Neuron (in vitro differentiated cells): ENCODE measurements around the gene HMCN2.

Source experiments
- H2AFZ ChIP-seq: one replicate; pipeline ENCODE4 v1.6.1; 2013; ENCODE audit warnings: low read depth, mild to moderate bottlenecking, inconsistent platforms, low read length, moderate library complexity
- H3K27me3 ChIP-seq: one replicate; pipeline ENCODE4 v1.6.1; 2013; ENCODE audit warnings: low read length; ENCODE audit not compliant: insufficient read depth
- H3K36me3 ChIP-seq: one replicate; pipeline ENCODE4 v1.6.1; 2013; ENCODE audit warnings: low read length; ENCODE audit not compliant: insufficient read depth
- H3K4me1 ChIP-seq: one replicate; pipeline ENCODE4 v1.6.1; 2013; ENCODE audit warnings: low read length; ENCODE audit not compliant: insufficient read depth
- H3K4me3 ChIP-seq: 2 replicates; pipeline ENCODE4 v1.5.1; 2013; ENCODE audit warnings: mild to moderate bottlenecking, low read length, moderate library complexity
- H3K9me3 ChIP-seq: one replicate; pipeline ENCODE4 v1.6.1; 2013; ENCODE audit warnings: low read length

HMCN2 gene

DNA sequence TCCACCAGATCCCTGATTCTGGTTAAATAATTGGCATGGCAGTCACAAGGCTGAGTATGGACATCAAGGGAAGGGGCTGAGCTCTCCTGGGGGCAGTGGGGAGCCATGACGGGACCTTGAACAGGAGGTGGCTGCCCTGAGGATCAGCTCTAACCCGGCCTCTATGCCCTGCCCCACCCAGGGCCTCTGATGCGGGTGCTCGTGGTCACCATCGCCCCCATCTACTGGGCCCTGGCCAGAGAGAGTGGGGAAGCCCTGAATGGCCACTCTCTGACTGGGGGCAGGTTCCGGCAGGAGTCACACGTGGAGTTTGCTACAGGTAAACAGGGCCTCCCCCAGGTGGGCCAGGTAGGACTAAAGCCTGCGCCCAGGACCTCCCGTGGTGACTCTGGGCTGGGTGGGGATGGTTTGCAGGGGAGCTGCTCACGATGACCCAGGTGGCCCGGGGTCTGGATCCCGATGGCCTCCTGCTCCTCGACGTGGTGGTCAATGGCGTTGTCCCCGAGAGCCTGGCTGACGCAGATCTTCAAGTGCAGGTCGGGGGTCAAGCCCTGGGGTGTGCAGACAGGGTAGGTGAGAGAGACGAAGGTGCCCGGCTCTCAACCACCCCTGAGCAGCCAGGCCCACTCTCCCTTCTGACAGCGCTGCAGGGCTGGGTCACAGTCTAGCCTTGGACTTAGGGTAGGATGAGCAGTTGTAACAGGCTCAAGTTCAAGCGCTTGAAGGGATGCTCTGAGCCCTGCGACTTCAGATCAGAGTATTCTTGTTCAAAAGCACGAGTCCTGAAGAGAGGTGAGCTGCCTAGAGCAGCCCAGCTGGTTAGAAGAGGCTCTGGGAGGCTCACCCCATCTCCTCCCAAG is 159.3 kb downstream of the HMCN2 start:
- Histone ChIP-seq H3K4me3 (no peak overlapping the region), H3K27me3 (peaks cover 40% of the 10 kb centered on the region), H3K36me3 (no peaks in the 10 kb centered on the region), H3K4me1 (no peaks in the 10 kb centered on the region), H2AFZ (no peak overlapping the region), H3K9me3 (no peaks in the 10 kb centered on the region)

DNA sequence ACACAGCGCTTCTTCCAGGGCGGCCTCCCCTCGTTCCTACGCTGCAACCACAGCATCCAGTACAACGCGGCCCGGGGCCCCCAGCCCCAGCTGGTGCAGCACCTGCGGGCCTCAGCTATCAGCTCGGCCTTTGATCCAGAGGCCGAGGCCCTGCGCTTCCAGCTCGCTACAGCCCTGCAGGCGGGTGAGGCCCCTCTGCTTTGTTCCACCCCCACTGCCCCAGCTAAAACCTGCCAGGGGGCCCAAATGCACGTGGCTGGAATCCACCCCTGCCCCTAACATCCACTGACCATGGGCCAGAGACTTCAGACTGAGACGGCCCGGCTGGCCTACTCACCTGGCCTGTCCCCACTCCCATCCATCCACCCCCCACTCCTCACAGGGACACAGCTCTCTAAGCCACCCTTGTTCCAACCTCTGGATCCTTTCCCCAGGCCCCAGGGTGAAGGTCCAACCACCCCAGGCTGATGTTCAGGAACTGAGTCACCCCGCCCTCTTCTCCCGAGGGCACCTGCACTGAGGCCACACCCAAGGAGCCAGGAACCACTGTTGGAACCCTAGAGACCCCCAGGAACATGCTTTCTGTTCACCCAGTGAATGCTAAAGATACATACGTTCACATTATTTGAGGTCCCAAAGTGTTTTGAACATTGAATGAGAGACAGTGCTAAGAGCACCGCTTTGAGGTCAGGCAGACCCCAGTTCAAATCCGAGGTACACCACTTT is 160.3 kb downstream of the HMCN2 start:
- Histone ChIP-seq H3K36me3 (no peaks in the 10 kb centered on the region), H3K4me1 (no peaks in the 10 kb centered on the region), H2AFZ (no peak overlapping the region), H3K9me3 (no peaks in the 10 kb centered on the region), H3K4me3 (no peak overlapping the region), H3K27me3 (peaks cover 46% of the 10 kb centered on the region)

DNA sequence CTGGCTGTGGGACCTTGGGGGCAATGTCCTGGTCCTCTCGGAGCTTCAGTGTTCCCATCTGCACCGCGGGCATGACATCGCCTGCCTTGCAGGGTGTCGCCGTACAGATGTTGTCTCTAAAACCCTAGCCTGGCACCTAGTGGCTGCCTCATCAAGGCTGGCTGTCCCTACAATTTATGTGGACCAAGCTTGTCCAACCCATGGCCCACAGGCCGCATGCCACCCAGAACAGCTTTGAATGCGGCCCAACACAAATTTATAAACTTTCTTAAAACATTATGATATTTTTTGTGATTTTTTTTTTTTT is 160.9 kb downstream of the HMCN2 start:
- Histone ChIP-seq H3K4me1 (no peaks in the 10 kb centered on the region), H3K4me3 (no peak overlapping the region), H2AFZ (no peak overlapping the region), H3K36me3 (no peaks in the 10 kb centered on the region), H3K27me3 (peaks cover 43% of the 10 kb centered on the region), H3K9me3 (no peaks in the 10 kb centered on the region)

DNA sequence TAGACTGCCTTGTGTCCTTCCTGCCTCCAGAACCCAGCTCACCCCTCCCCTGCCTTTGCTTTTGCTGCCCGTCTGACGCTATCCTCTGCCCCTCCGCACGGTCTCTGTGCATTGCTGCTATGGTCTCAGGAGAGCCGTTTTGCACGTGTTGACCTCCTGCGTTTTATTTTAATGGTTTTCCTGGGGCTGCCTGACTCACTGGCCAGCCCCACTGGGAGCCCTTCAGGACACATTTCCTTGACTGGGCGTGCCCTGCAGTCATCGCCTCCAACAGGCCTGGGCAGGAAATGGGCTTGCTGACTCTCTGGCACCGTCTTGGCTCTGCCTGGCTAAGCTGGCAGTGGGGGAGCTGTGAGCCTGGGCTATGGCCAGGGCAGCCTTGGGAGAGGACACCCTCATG is 161.3 kb downstream of the HMCN2 start:
- Histone ChIP-seq H3K4me3 (no peak overlapping the region), H3K27me3 (peaks cover 43% of the 10 kb centered on the region)

DNA sequence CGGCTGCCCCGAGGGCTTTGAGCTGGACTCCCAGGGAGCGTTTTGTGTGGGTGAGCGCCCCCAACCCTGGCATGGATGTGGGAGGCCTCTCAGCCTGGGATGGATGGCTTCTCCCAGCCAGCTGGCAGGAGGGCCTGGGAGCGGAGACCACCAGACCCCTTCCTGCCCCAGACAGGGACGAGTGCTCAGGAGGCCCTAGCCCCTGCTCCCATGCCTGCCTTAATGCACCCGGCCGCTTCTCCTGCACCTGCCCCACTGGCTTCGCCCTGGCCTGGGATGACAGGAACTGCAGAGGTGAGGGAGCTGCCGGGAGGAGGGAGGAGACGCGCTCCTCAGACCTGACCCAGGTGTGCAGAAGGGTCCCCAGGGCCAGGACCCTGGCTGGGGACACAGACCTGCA is 161.8 kb downstream of the HMCN2 start:
- Histone ChIP-seq H3K36me3 (no peaks in the 10 kb centered on the region), H3K9me3 (no peaks in the 10 kb centered on the region), H3K4me1 (no peaks in the 10 kb centered on the region), H3K4me3 (no peak overlapping the region), H2AFZ (no peak overlapping the region), H3K27me3 (peaks cover 43% of the 10 kb centered on the region)

More for the DNA sequence above, 161.3 kb downstream of the HMCN2 start:
- Histone ChIP-seq H2AFZ (no peak overlapping the region), H3K9me3 (no peaks in the 10 kb centered on the region), H3K36me3 (no peaks in the 10 kb centered on the region), H3K4me1 (no peaks in the 10 kb centered on the region)

DNA sequence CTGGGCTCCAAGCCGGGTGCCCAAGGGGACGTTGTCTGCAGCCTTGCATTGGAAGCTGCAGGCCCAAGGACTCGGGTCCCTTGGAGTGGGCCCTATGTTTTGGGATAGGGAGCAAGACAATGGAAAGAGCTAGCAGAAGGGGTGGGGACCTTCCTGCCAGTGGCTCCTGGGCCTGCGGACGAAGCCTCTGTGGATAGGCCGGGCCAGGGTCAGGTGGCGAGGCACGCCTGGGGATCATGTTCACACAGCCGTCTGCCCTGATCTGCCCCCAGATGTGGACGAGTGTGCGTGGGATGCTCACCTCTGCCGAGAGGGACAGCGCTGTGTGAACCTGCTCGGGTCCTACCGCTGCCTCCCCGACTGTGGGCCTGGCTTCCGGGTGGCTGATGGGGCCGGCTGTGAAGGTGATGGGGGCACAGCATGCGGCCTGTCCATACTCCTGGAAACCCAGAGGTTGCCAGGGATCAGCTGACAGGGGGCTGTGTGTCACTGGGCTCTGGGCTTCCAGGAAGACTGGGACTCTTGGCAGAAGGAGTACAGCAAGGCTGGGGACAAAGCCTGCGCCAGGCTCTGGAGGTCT is 162.6 kb downstream of the HMCN2 start:
- no peaks in the 10 kb centered on the region for H3K36me3 ChIP-seq
- H3K4me3 ChIP-seq, result no peak overlapping the region
- H3K9me3 ChIP-seq, result no peaks in the 10 kb centered on the region
- H3K4me1 ChIP-seq, result no peaks in the 10 kb centered on the region
- peaks cover 45% of the 10 kb centered on the region for H3K27me3 ChIP-seq
- no peak overlapping the region for H2AFZ ChIP-seq

DNA sequence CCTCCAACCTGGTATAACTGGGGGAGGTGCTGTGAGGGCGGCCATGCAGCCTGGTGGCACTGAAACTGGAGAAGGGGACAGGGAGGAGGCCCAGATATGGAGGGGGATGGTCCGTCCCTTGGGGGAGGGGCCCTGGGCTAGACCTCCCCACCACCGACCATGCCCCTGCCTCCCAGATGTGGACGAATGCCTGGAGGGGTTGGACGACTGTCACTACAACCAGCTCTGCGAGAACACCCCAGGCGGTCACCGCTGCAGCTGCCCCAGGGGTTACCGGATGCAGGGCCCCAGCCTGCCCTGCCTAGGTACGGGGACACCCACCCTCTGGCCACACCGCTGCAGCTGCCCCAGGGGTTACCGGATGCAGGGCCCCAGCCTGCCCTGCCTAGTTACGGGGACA is 163.8 kb downstream of the HMCN2 start:
- Histone ChIP-seq H3K27me3 (peaks cover 53% of the 10 kb centered on the region), H3K4me1 (peaks cover 2% of the 10 kb centered on the region), H3K4me3 (no peak overlapping the region), H2AFZ (no peak overlapping the region), H3K9me3 (no peaks in the 10 kb centered on the region), H3K36me3 (no peaks in the 10 kb centered on the region)

DNA sequence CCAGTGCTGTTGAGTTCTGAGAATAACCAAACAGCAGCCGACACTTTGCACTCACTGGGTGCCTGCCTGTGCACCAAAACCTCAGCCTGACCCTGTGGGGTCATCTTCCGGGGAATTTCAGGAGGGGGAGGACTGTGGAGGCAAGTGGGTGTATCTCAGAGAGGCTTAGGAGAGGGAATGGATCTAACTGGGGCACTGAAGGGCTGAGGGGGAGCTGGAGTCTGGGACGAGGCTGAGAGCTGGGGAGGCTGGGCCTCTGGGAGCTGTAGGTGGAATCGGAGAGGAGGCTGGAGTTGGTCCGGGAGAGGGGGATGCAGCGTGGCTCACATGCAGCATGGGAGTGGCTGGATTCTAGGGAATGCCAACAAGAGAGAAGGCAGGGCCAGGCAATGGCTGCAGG is 164.3 kb downstream of the HMCN2 start:
- peaks cover 56% of the 10 kb centered on the region for H3K27me3 ChIP-seq
- no peak overlapping the region for H2AFZ ChIP-seq
- H3K4me3 ChIP-seq, result no peak overlapping the region
- H3K36me3 ChIP-seq, result no peaks in the 10 kb centered on the region
- no peaks in the 10 kb centered on the region for H3K9me3 ChIP-seq
- peaks cover 2% of the 10 kb centered on the region for H3K4me1 ChIP-seq

DNA sequence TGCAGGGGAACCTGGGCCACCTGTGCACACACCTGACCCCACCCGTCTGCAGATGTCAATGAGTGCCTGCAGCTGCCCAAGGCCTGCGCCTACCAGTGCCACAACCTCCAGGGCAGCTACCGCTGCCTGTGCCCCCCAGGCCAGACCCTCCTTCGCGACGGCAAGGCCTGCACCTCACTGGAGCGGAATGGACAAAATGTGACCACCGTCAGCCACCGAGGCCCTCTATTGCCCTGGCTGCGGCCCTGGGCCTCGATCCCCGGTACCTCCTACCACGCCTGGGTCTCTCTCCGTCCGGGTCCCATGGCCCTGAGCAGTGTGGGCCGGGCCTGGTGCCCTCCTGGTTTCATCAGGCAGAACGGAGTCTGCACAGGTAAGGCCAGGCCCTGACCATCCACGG is 164.7 kb downstream of the HMCN2 start:
- H2AFZ ChIP-seq, result no peak overlapping the region
- peaks cover 57% of the 10 kb centered on the region for H3K27me3 ChIP-seq
- H3K4me1 ChIP-seq, result peaks cover 2% of the 10 kb centered on the region
- H3K4me3 ChIP-seq, result no peak overlapping the region
- H3K36me3 ChIP-seq, result no peaks in the 10 kb centered on the region
- H3K9me3 ChIP-seq, result no peaks in the 10 kb centered on the region

DNA sequence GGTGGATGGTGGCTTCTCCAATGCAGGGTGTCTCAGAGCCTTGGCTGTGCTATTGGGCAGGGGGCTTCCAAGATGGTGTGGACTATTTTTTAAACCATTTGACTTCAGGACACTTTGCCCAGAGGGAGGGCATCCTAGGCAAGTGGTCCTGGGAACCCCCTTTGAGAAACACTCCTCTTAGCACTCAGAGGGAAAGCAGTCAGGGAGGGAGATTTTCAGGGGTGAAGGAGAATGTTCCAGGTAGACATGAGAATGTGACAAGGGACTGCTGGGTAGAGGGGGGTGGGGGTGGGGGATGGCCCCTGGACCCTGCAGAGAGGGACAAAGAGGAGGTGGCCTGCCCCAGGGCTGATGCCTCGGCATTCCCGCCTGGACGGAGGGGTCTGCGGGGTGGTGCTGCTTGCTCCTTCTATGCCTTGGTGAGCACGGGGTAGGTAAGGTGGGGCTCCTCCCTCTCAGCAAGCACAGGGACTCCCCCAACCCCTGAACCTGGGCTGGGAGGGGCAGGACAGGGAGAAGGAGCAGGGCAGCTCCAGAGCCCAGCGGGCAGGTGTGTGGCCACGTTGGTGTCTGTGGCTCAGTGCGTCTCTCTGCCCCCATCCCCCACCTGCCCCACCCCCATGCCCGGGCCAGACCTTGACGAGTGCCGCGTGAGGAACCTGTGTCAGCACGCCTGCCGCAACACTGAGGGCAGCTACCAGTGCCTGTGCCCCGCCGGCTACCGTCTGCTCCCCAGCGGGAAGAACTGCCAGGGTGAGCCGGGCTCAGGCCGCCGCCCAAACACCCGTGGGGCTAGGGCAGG is 165.4 kb downstream of the HMCN2 start:
- no peak overlapping the region for H3K4me3 ChIP-seq

DNA sequence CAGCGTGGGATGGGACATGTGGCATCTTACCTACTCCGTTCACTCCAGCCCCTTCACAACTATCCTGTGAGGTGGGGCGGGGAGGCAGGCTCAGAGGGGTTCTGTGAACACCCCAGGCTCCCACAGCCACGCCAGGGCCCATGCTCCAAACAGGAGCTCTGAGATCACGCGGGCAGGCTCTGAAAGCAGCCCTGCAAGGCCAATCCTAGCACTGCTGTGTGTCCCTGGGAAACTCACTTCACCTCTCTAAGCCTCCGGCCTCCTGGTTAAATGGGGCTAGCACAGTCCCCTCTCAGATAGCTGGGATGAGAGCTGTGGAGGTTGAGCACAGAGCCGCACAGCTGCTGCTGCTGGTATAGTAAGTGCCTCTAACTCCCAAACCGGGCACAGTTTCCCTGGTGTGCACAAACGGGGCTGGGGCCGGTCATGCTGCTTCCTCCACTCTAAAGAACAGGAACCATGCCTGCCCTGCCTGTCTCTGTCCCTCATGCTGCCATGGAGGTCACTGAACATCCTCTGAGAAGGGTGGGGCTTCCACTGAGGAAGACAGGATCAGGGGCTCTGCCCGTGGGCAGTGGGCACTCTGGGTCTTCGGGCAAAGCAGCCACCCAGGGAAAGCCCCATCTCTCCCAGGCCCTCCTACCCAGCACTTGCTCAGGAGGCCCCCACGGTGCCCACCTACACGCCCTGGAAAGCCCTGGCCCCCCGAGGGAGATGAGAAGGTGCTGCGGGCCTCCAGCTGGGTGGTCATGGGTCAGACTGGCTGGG is 166.2 kb downstream of the HMCN2 start:
- Histone ChIP-seq H3K4me3 (no peak overlapping the region), H3K4me1 (peaks cover 2% of the 10 kb centered on the region), H2AFZ (no peak overlapping the region), H3K36me3 (no peaks in the 10 kb centered on the region), H3K27me3 (peaks cover 59% of the 10 kb centered on the region), H3K9me3 (no peaks in the 10 kb centered on the region)

More for the DNA sequence above, 165.4 kb downstream of the HMCN2 start:
- Histone ChIP-seq H2AFZ (no peak overlapping the region), H3K36me3 (no peaks in the 10 kb centered on the region), H3K27me3 (peaks cover 59% of the 10 kb centered on the region), H3K9me3 (no peaks in the 10 kb centered on the region), H3K4me1 (peaks cover 2% of the 10 kb centered on the region)

DNA sequence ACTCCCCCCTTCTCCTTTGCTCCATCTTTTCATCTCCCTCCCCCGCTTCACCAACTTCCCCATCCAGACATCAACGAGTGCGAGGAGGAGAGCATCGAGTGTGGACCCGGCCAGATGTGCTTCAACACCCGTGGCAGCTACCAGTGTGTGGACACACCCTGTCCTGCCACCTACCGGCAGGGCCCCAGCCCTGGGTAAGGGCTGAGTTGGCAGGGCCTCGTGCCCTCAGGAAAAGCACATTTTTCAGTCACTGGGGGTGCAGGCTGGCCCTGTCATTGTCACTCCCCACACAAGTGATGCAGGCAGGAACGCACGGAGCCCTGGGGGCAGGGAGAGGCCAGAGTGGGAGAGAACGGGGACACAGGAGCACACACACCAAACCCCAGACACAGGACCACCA is 166.8 kb downstream of the HMCN2 start:
- no peak overlapping the region for H3K4me3 ChIP-seq
- no peaks in the 10 kb centered on the region for H3K36me3 ChIP-seq
- no peaks in the 10 kb centered on the region for H3K9me3 ChIP-seq

More for the DNA sequence above, 166.8 kb downstream of the HMCN2 start:
- H2AFZ ChIP-seq, result no peak overlapping the region
- H3K27me3 ChIP-seq, result peaks cover 63% of the 10 kb centered on the region
- H3K4me1 ChIP-seq, result peaks cover 2% of the 10 kb centered on the region
